H1 (cell line): ENCODE data around the gene SLC13A4. TPM values are rescaled to one million over a fixed set of nuclear protein-coding genes. Genes with fewer than 3 reads are reported as not detected.

ENCODE experiments used
- CREB1 ChIP-seq: IDR thresholded peaks from 2 replicates; pipeline ENCODE4 v1.6.1; 2012; ENCODE audit warnings: inconsistent platforms
- EP300 ChIP-seq, 2 experiments: IDR thresholded peaks; 1 replicate in 1 of 2; 2 replicates in 1 of 2; pipeline ENCODE4 v1.6.1; 2011 to 2012; ENCODE audit warnings: low read depth in 2 of 2, low read length in 2 of 2, mild to moderate bottlenecking in 2 of 2, borderline replicate concordance in 1 of 2, inconsistent platforms in 1 of 2, moderate library complexity in 1 of 2
- HDAC2 ChIP-seq, 2 experiments: fragments of 300-600 bp in 1 of 2; sonication (generic) in 1 of 2; IDR thresholded peaks; 2 replicates each; pipeline ENCODE4 v1.6.1; 2011 to 2012; ENCODE audit warnings: low read depth in 2 of 2, low read length in 2 of 2, mild to moderate bottlenecking in 2 of 2, moderate library complexity in 2 of 2, borderline replicate concordance in 1 of 2, inconsistent platforms in 1 of 2
- PHF8 ChIP-seq: fragments of 200-600 bp; sonication (generic); conservative IDR thresholded peaks from 2 replicates; pipeline ENCODE4 v1.7.1; 2012; ENCODE audit warnings: low read depth, mild to moderate bottlenecking, inconsistent platforms, low read length, moderate library complexity
- POU5F1 ChIP-seq: IDR thresholded peaks from 2 replicates; pipeline ENCODE4 v1.6.1; 2011; ENCODE audit warnings: low read depth, mild to moderate bottlenecking, low read length, moderate library complexity
- RAD21 ChIP-seq, 2 experiments: IDR thresholded peaks in 1 of 2; conservative IDR thresholded peaks in 1 of 2; 2 replicates each; pipeline ENCODE4 v1.6.1; 2011; ENCODE audit warnings: low read depth in 2 of 2, low read length in 2 of 2, improper control_type of control experiment in 1 of 2, inconsistent platforms in 1 of 2, mild to moderate bottlenecking in 1 of 2, moderate library complexity in 1 of 2
- YY1 ChIP-seq: IDR thresholded peaks from 2 replicates; pipeline ENCODE4 v1.6.1; 2011; ENCODE audit warnings: low read depth, mild to moderate bottlenecking, low read length
- polyA plus RNA-seq, 7 experiments: library from polyadenylated mRNA; depleted of rRNA in 3 of 7; stranded (reverse) in 5 of 7; unstranded in 2 of 7; fragments of >200 nt in 5 of 7; fragments of 200-250 nt in 2 of 7; gene quantifications; 1 replicate in 5 of 7; 2 replicates in 1 of 7; 4 replicates in 1 of 7; pipeline versions ENCODE4 v1.2.1 to v1.2.3, GENCODE V29; 2011 to 2013; ENCODE audit warnings: missing spikeins in 2 of 7, mixed read lengths in 2 of 7
- total RNA-seq: library from RNA; stranded (reverse); fragmentation: NEBNext Ultra II Directional; extraction: Animal tissue kit (Norgen Biotek cat#: 25700); gene quantifications from 2 replicates; pipeline ENCODE4 v1.2.1, GENCODE V29; 2021
- TF ChIP-seq, protein P1 (sequence below): fragments of 300-600 bp; sonication (generic); IDR thresholded peaks from 2 replicates; pipeline ENCODE4 v1.7.1; 2012; ENCODE audit warnings: low read length, moderate library complexity, mild to moderate bottlenecking, inconsistent platforms; ENCODE audit not compliant: insufficient replicate concordance

The SLC13A4 gene
- total and polyA plus RNA-seq, 2 of the 8 experiments (the other 6 are each of a cell fraction or from before 2014, with no cell fraction given), result 3.9 to 7.5 TPM

GRCh38 chr7:135708041-135708440 lies 19.9 kb downstream of the SLC13A4 start (continued):
- TF ChIP-seq, protein P1, sequence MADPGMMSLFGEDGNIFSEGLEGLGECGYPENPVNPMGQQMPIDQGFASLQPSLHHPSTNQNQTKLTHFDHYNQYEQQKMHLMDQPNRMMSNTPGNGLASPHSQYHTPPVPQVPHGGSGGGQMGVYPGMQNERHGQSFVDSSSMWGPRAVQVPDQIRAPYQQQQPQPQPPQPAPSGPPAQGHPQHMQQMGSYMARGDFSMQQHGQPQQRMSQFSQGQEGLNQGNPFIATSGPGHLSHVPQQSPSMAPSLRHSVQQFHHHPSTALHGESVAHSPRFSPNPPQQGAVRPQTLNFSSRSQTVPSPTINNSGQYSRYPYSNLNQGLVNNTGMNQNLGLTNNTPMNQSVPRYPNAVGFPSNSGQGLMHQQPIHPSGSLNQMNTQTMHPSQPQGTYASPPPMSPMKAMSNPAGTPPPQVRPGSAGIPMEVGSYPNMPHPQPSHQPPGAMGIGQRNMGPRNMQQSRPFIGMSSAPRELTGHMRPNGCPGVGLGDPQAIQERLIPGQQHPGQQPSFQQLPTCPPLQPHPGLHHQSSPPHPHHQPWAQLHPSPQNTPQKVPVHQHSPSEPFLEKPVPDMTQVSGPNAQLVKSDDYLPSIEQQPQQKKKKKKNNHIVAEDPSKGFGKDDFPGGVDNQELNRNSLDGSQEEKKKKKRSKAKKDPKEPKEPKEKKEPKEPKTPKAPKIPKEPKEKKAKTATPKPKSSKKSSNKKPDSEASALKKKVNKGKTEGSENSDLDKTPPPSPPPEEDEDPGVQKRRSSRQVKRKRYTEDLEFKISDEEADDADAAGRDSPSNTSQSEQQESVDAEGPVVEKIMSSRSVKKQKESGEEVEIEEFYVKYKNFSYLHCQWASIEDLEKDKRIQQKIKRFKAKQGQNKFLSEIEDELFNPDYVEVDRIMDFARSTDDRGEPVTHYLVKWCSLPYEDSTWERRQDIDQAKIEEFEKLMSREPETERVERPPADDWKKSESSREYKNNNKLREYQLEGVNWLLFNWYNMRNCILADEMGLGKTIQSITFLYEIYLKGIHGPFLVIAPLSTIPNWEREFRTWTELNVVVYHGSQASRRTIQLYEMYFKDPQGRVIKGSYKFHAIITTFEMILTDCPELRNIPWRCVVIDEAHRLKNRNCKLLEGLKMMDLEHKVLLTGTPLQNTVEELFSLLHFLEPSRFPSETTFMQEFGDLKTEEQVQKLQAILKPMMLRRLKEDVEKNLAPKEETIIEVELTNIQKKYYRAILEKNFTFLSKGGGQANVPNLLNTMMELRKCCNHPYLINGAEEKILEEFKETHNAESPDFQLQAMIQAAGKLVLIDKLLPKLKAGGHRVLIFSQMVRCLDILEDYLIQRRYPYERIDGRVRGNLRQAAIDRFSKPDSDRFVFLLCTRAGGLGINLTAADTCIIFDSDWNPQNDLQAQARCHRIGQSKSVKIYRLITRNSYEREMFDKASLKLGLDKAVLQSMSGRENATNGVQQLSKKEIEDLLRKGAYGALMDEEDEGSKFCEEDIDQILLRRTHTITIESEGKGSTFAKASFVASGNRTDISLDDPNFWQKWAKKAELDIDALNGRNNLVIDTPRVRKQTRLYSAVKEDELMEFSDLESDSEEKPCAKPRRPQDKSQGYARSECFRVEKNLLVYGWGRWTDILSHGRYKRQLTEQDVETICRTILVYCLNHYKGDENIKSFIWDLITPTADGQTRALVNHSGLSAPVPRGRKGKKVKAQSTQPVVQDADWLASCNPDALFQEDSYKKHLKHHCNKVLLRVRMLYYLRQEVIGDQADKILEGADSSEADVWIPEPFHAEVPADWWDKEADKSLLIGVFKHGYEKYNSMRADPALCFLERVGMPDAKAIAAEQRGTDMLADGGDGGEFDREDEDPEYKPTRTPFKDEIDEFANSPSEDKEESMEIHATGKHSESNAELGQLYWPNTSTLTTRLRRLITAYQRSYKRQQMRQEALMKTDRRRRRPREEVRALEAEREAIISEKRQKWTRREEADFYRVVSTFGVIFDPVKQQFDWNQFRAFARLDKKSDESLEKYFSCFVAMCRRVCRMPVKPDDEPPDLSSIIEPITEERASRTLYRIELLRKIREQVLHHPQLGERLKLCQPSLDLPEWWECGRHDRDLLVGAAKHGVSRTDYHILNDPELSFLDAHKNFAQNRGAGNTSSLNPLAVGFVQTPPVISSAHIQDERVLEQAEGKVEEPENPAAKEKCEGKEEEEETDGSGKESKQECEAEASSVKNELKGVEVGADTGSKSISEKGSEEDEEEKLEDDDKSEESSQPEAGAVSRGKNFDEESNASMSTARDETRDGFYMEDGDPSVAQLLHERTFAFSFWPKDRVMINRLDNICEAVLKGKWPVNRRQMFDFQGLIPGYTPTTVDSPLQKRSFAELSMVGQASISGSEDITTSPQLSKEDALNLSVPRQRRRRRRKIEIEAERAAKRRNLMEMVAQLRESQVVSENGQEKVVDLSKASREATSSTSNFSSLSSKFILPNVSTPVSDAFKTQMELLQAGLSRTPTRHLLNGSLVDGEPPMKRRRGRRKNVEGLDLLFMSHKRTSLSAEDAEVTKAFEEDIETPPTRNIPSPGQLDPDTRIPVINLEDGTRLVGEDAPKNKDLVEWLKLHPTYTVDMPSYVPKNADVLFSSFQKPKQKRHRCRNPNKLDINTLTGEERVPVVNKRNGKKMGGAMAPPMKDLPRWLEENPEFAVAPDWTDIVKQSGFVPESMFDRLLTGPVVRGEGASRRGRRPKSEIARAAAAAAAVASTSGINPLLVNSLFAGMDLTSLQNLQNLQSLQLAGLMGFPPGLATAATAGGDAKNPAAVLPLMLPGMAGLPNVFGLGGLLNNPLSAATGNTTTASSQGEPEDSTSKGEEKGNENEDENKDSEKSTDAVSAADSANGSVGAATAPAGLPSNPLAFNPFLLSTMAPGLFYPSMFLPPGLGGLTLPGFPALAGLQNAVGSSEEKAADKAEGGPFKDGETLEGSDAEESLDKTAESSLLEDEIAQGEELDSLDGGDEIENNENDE, result no peak
- no peak for TF ChIP-seq CREB1
- no peak for TF ChIP-seq HDAC2 (IDR thresholded peaks at IDR 0.05; ENCODE audit: borderline replicate concordance in 1 of 2, low read depth in 2 of 2, low read length in 2 of 2)
- TF ChIP-seq POU5F1, result no peak
- no peak for TF ChIP-seq PHF8
- no peak for TF ChIP-seq YY1
- no peak for TF ChIP-seq EP300 (IDR thresholded peaks at IDR 0.05; ENCODE audit: borderline replicate concordance in 1 of 2, low read depth in 2 of 2, low read length in 2 of 2)
- TF ChIP-seq RAD21 (IDR thresholded peaks at IDR 0.05 in 1 of 2, conservative IDR thresholded peaks at IDR 0.05 in 1 of 2; ENCODE audit: low read depth in 2 of 2, low read length in 2 of 2), result peak; percentile 20 to 49; a peak in 3 of 4 replicates
